GM21723 (cell line): ENCODE measurements around the gene GET4.
"Not testable (repeated sequence)": the region's sequence is repeated elsewhere in the genome, so short reads cannot be mapped to it uniquely, and the experiment has no call there.

Experiments used
- ATAC-seq: cut with Tn5 transposase; IDR thresholded peaks from one replicate; pipeline ENCODE4 v1.9.1; 2021; ENCODE audit warnings: mild to moderate bottlenecking, moderate library complexity; ENCODE audit not compliant: unreplicated experiment

The GET4 gene

DNA sequence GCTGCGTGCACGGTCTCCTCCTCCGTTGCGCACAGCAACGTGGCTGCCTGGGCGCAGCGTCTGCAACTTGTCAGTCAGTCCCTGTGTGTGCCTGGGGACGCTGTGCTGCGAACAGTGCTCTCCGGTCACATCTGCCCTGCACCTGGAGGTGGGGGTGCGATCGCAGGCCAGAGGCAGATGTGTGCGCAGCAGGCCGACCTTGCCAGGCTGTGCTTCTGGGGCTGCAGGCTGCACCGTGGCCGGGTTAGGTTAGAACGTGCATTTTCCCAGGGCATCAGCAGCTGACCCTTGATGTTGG, 8.2 kb upstream of the GET4 start:
- ATAC-seq = no peak

DNA sequence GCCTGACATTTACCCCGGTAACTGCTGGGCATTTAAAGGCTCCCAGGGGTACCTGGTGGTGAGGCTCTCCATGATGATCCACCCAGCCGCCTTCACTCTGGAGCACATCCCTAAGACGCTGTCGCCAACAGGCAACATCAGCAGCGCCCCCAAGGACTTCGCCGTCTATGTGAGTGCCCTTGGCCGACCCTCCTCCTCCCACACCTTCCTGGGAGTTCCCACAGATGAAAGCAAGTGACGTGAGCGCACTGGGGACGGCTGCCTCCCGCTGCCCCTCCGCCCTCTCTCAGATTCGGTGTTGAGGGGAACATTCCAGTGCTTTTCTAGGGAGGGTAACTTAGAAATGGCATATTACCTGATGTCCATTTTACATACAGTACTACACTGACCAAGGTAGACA, 7.0 kb upstream of the GET4 start:
- ATAC-seq = no peak

GRCh38 chr7:871900-872537, 4.3 kb upstream of the GET4 start:
- no peak for ATAC-seq

GRCh38 chr7:872685-873084, 3.7 kb upstream of the GET4 start:
- ATAC-seq = not testable (repeated sequence)

DNA sequence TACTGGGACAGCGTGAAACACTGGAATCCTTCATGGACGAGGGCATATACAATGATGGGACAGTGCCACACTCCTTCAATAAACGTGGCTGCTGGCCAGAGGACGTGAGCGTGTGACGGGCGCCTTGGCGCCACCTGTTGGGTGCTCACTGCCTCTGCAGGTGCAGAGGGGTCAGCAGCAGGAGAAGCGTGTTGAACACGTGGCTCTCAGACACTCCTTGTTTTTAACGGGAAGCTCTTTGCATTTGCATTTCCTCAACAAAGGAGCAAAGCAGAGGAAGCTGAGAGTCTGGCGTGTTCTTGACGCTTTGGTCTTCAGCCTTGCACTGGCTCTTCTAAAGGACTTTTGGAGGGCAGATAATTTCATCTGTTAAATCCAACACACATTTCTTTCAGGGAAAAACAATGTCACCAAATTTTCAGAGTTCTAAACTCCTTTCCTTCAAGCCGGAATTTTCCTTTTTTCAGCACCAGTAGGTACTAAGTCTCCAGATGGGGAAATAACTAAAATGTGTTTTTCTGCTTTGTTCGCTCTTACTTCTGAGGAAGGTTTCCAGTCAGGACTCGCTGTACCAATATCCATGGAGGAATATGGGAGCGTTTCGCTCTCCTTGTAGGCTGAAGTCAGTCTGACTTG, 2.9 kb upstream of the GET4 start:
- peak; percentile 41 for ATAC-seq

DNA sequence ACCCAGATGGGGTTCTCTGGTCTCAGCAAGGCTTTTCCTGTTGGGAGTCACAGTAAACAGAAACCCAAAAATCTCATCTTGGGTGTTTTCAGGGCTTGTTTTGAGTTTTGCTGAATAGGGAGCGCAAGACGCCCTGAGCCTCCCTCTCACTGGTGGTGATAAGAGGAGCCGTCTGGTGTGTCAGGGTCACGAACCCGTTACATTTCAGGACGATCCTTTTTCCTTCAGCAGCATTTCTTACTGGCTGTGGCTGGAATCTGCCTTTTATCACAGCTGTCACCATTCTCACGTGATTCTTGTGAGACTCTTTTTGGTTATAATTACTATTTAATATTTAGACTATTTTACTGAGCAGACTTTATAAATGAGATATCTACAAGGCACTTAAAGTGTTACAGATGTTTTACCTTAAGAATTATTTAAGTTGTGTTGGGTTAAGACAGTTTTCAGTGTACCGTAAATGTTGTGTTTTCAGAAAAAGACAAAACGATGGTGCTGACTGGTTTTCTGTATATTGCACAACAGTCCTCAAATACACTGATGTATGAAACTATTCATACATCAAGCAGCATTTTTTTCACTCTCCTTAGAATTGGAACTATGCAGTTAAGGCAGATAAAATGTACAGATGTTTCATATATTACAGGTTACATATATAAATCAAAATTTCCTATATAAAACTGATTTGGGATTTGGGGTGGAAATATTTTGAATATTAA, 2.2 kb upstream of the GET4 start:
- ATAC-seq = no peak

DNA sequence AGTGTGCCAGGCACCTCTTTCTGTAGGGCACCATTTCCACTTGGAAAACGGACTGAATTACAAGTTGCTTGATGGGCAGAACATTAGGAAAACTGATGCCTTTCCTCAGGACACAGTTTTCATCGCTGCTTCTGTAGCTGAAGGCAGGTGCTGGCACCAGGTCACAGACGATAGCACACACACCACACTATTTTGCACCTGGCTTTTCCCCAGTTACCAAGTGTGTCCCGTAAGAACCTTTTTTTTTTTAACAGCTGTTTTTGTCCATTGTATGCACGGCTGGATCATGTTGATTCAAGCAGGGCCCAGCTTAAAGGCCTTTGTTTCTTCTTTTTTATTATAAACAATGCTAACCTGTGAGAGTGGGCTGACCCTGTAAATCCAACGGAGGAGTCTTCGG, 1.3 kb upstream of the GET4 start:
- ATAC-seq = no peak

DNA sequence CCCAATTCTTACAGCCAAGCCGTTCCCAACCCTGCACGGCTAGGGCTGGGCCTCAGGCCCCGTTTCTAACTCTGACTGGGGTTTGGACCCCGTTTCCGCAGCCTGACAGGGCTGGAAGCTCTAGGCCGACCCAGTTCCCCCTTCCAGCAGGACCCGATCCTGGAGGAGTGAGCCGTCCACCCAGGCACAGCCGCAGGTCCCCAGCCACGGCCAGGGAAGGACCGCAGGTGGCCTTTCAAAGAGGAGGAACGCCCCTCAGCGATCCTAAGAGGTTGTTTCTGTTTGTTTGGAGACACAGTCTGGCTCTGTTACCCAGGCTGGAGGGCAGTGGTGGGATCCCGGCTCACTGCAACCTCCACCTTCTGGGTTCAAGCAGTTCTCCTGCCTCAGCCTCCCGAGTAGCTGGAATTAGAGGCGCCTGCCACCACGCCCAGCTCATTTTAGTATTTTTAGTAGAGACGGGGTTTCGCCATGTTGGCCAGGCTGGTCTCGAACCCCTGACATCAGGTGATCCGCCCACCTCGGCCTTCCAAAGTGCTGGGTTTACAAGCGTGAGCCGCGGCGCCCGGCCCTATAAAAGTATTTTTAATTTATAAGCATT, 778 bp upstream of the GET4 start:
- no peak for ATAC-seq

GRCh38 chr7:876972-877311, 588 bp downstream of the GET4 start:
- ATAC-seq = peak; percentile 20

DNA sequence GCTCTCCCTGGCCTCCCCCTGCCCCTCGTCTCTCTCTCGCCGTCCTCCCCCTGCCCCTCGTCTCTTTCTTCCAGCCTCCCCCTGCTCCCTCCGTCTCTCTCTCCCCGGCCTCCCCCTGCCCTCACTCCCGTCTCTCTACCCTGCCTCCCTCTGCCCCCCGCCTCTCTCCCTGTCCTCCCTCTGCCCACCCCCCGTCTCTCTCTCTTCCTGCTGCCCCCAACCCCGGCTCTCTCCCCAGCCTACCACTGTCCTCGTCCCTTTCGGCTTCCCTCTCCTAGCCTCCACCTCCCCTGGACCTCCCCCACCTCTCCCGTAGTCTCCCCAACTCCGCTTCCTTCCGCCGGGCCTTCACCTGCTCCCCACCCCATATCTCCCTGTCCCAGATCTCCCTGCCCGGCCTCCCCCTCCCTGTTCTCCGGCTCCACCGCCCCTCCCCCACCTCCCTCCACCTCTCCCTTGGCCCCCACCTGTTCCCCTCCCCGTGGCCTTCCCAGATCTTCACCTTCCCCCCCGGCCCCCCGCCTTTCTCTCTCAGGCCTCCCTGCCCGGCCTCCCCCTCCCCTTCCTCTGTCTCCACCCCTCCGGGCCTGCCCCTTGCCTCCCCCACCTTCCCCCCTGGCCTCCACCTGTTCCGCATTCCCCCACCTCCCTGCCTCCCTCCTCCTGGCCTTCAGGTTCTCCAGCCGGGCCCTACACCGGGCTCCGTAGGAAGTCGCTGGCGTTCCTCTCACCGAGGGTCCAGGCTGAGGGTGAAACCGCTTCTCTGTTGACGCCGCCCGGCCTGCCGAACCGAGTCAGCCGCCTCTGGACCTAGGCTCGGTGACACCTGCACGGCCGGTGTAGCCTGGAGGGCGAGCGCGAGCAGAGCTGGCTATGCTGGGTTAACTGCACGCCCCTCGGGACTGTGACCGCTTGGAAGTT, 1.2 kb downstream of the GET4 start:
- no peak for ATAC-seq

- no peak for ATAC-seq
Measured at GRCh38 chr7:879093-879492, 2.7 kb downstream of the GET4 start.

DNA sequence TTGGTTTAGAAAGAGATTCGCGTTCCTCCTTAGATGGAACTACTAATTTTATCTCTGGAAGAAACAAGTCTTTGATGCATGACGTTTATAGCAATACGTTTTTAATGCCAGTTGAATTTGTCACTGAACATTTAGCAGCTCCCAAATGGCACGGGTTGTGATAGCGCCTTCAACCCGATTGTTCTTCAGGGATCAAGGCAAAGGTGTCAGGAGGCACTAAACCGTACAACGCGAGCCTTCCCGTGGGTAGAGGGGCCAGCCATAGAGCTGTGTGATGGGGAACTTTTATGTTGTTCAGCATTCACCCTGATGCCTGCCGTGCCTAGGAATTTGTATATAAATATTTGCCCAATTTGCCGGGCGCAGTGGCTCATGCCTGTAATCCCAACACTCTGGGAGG, 3.4 kb downstream of the GET4 start:
- ATAC-seq = no peak

- ATAC-seq = no peak
Measured at GRCh38 chr7:880450-880849, 4.1 kb downstream of the GET4 start.

GRCh38 chr7:881441-882234, 5.3 kb downstream of the GET4 start:
- ATAC-seq = no peak

DNA sequence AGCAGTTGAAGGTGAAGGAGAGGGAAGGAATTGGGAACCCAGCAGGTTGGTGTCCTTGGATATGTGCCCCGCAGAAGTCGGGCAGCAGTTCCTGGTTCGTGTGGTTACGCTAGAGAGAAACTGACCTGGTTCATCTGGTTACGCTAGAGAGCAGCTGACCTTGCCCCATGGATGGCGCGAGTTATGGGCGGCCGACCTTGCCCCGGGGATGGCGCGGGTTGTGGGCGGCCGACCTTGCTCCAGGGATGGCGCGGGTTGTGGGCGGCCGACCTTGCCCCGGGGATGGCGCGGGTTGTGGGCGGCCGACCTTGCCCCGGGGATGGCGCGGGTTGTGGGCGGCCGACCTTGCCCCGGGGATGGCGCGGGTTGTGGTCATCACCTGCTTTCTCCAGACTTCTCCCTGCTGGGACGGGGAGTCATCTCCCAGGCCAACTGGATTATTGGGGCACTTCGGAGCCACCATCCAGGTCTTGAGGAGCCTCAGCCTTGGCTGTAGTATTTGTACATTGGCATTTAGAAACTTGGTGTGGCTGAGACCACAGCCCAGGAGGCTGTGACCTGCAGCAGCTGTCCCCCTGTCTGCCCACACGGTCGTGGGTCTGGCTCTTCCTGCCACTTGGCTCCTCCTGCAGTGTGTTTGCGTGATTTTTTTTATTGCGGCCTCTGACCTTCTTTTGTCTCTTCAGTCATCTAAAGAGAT, 6.1 kb downstream of the GET4 start:
- no peak for ATAC-seq

GRCh38 chr7:883055-884021, 7.0 kb downstream of the GET4 start:
- ATAC-seq = no peak

- no peak for ATAC-seq
Measured at GRCh38 chr7:884191-885003, 8.0 kb downstream of the GET4 start.
